ENCODE data around the gene LCLAT1. TPM values are rescaled to one million over a fixed set of nuclear protein-coding genes. Genes with fewer than 3 reads are reported as not detected.
"Not testable (repeated sequence)": the region's sequence is repeated elsewhere in the genome, so short reads cannot be mapped to it uniquely, and the experiment has no call there.

Gene LCLAT1
- total RNA-seq, 1 donor from 2014 or later, result 16.0 TPM

DNA sequence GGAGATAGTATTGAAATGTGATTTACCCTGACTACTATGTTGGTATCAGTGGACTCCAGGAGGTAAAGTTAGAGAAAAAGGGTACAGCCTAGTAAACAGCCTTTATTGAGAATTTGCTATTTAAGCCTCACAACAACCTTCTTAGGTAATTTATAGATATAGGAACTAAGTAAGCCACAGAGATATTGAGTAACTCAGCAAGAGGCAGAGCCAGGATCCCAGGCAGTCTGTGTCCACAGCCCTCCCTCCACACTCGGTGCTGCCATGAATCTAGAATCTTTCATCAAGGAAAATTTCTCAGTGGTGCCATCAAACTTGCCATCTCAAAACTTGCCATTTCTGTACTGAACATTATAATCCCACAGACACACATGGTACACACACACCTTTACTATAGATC lies 189.3 kb downstream of the LCLAT1 start:
- TF ChIP-seq CTCF (IDR thresholded peaks at IDR 0.05; ENCODE audit: partially characterized antibody, unreplicated experiment), result no peak
- Mint-ChIP-seq H3K4me1 (ENCODE audit: low read depth, unreplicated experiment) (no peaks in the 10 kb centered on the region), H3K27me3 (ENCODE audit: unreplicated experiment) (no peaks in the 10 kb centered on the region), H3K4me3 (ENCODE audit: unreplicated experiment) (no peak overlapping the region), H3K27ac (ENCODE audit: unreplicated experiment) (no peak overlapping the region), H3K9me3 (ENCODE audit: unreplicated experiment) (no peaks in the 10 kb centered on the region), H3K36me3 (ENCODE audit: unreplicated experiment) (no peaks in the 10 kb centered on the region)
- DNase-seq, result no peak

GRCh38 chr2:30639836-30640235 lies 192.8 kb downstream of the LCLAT1 start:
- no peak for TF ChIP-seq CTCF (IDR thresholded peaks at IDR 0.05; ENCODE audit: partially characterized antibody, unreplicated experiment)
- no peaks in the 10 kb centered on the region for H3K27me3 Mint-ChIP-seq (ENCODE audit: unreplicated experiment)
- DNase-seq, result no peak
- H3K36me3 Mint-ChIP-seq (ENCODE audit: unreplicated experiment), result no peaks in the 10 kb centered on the region
- H3K4me3 Mint-ChIP-seq (ENCODE audit: unreplicated experiment), result no peak overlapping the region
- H3K27ac Mint-ChIP-seq (ENCODE audit: unreplicated experiment), result no peak overlapping the region
- peaks cover 2% of the 10 kb centered on the region for H3K4me1 Mint-ChIP-seq (ENCODE audit: low read depth, unreplicated experiment)
- no peaks in the 10 kb centered on the region for H3K9me3 Mint-ChIP-seq (ENCODE audit: unreplicated experiment)

GRCh38 chr2:30641765-30642345 lies 194.8 kb downstream of the LCLAT1 start:
- no peak for DNase-seq
- TF ChIP-seq CTCF (IDR thresholded peaks at IDR 0.05; ENCODE audit: partially characterized antibody, unreplicated experiment), result no peak
- Mint-ChIP-seq H3K27me3 (ENCODE audit: unreplicated experiment) (no peaks in the 10 kb centered on the region), H3K4me3 (ENCODE audit: unreplicated experiment) (no peak overlapping the region), H3K27ac (ENCODE audit: unreplicated experiment) (no peak overlapping the region), H3K4me1 (ENCODE audit: low read depth, unreplicated experiment) (peaks cover 2% of the 10 kb centered on the region), H3K9me3 (ENCODE audit: unreplicated experiment) (no peaks in the 10 kb centered on the region), H3K36me3 (ENCODE audit: unreplicated experiment) (peaks cover 5% of the 10 kb centered on the region)

- not testable (repeated sequence) for H3K36me3 Mint-ChIP-seq (ENCODE audit: unreplicated experiment); H3K4me3 Mint-ChIP-seq (ENCODE audit: unreplicated experiment); H3K4me1 Mint-ChIP-seq (ENCODE audit: low read depth, unreplicated experiment); DNase-seq; H3K9me3 Mint-ChIP-seq (ENCODE audit: unreplicated experiment); H3K27me3 Mint-ChIP-seq (ENCODE audit: unreplicated experiment); H3K27ac Mint-ChIP-seq (ENCODE audit: unreplicated experiment)
These were observed 196.0 kb downstream of the LCLAT1 start for GRCh38 chr2:30643013-30643412.

DNA sequence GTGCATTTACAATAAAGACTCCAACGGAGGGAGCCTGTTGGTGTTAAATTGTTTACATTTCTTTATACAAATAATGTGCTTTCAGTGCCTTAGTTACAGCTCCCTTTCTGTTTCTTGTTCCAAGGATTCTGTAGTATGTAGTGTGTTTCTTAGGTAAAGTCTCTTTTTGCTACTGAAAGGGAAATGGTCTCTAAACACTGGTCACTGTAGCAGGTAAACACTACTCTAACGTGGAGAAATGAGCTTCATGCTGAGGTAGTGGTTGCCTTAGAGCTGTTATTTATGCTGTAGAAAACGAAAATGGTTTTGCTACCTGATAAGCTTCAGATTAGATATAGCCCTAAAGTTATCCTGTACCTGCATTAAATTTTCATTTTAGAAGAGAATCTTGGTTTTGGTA lies 196.6 kb downstream of the LCLAT1 start:
- TF ChIP-seq CTCF (IDR thresholded peaks at IDR 0.05; ENCODE audit: partially characterized antibody, unreplicated experiment), result no peak
- no peak overlapping the region for H3K4me3 Mint-ChIP-seq (ENCODE audit: unreplicated experiment)
- peaks cover 2% of the 10 kb centered on the region for H3K4me1 Mint-ChIP-seq (ENCODE audit: low read depth, unreplicated experiment)
- no peak overlapping the region for H3K27ac Mint-ChIP-seq (ENCODE audit: unreplicated experiment)
- peaks cover 3% of the 10 kb centered on the region for H3K9me3 Mint-ChIP-seq (ENCODE audit: unreplicated experiment)
- no peaks in the 10 kb centered on the region for H3K27me3 Mint-ChIP-seq (ENCODE audit: unreplicated experiment)
- no peak for DNase-seq
- peaks cover 5% of the 10 kb centered on the region for H3K36me3 Mint-ChIP-seq (ENCODE audit: unreplicated experiment)
